Endothelial cell (in vitro differentiated cells): ENCODE data around the gene GMPR. TPM values are rescaled to one million over a fixed set of nuclear protein-coding genes. Genes with fewer than 3 reads are reported as not detected.

Experiments used
- DNase-seq: peaks from one replicate; pipeline ENCODE4 v3.0.0; 2021; ENCODE audit warnings: low spot score
- H3K27ac Mint-ChIP-seq: one replicate; pipeline ENCODE4 v1.8.0; 2021; ENCODE audit warnings: mixed read lengths, inconsistent platforms; ENCODE audit not compliant: unreplicated experiment
- H3K27me3 Mint-ChIP-seq: one replicate; pipeline ENCODE4 v1.8.0; 2021; ENCODE audit warnings: mild to moderate bottlenecking, moderate library complexity, mixed read lengths, inconsistent platforms; ENCODE audit not compliant: unreplicated experiment
- H3K36me3 Mint-ChIP-seq: one replicate; pipeline ENCODE4 v1.8.0; 2021; ENCODE audit warnings: mild to moderate bottlenecking, low read depth, mixed read lengths, inconsistent platforms; ENCODE audit not compliant: unreplicated experiment
- H3K4me1 Mint-ChIP-seq: one replicate; pipeline ENCODE4 v1.8.0; 2021; ENCODE audit warnings: mild to moderate bottlenecking, mixed read lengths, inconsistent platforms; ENCODE audit not compliant: unreplicated experiment
- H3K4me3 Mint-ChIP-seq: one replicate; pipeline ENCODE4 v1.8.0; 2021; ENCODE audit warnings: mild to moderate bottlenecking, mixed read lengths, inconsistent platforms; ENCODE audit not compliant: unreplicated experiment
- H3K9me3 Mint-ChIP-seq: one replicate; pipeline ENCODE4 v1.8.0; 2021; ENCODE audit warnings: mixed read lengths, inconsistent platforms; ENCODE audit not compliant: unreplicated experiment
- total RNA-seq: library from RNA; stranded (reverse); fragmentation: NEBNext Ultra II Directional; extraction: Animal tissue kit (Norgen Biotek cat#: 25700); gene quantifications from one replicate; pipeline ENCODE4 v1.2.1, GENCODE V29; 2021; ENCODE audit not compliant: unreplicated experiment
- TF ChIP-seq, protein P1 (sequence below): fragments of 200-600 bp; sonication (generic); IDR thresholded peaks from one replicate; pipeline ENCODE4 v1.5.0; 2021; ENCODE audit warnings: antibody characterized with exemption; ENCODE audit not compliant: unreplicated experiment

GMPR gene
- total RNA-seq, 1 donor from 2014 or later: 1.8 TPM

- Mint-ChIP-seq H3K9me3 (no peaks in the 10 kb centered on the region), H3K27ac (no peak overlapping the region), H3K27me3 (no peaks in the 10 kb centered on the region), H3K4me1 (no peaks in the 10 kb centered on the region), H3K36me3 (no peaks in the 10 kb centered on the region), H3K4me3 (no peak overlapping the region)
- TF ChIP-seq, protein P1, sequence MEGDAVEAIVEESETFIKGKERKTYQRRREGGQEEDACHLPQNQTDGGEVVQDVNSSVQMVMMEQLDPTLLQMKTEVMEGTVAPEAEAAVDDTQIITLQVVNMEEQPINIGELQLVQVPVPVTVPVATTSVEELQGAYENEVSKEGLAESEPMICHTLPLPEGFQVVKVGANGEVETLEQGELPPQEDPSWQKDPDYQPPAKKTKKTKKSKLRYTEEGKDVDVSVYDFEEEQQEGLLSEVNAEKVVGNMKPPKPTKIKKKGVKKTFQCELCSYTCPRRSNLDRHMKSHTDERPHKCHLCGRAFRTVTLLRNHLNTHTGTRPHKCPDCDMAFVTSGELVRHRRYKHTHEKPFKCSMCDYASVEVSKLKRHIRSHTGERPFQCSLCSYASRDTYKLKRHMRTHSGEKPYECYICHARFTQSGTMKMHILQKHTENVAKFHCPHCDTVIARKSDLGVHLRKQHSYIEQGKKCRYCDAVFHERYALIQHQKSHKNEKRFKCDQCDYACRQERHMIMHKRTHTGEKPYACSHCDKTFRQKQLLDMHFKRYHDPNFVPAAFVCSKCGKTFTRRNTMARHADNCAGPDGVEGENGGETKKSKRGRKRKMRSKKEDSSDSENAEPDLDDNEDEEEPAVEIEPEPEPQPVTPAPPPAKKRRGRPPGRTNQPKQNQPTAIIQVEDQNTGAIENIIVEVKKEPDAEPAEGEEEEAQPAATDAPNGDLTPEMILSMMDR: no peak
- no peak for DNase-seq
These were observed 8.7 kb upstream of the GMPR start for GRCh38 chr6:16229700-16230099.

DNA sequence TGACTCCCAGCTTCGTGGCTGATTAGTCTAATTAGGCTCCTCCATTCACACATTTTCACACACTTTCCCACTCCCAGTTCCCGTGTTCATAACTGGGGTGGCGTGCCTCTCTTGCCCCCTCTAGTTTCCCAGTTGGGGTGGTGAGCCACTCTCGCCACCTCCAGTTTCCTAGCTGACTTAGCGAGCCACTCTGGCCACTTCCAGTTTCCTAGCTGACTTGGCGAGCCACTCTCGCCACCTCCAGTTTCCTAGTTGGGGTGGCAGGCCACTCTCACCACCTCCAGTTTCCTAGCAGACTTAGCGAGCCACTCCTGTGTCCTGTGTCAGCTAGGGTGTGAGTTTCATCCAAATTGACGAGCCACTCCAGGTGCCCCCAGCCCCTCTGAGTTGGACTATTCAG, 7.4 kb upstream of the GMPR start:
- DNase-seq: no peak
- Mint-ChIP-seq H3K4me3 (no peak overlapping the region), H3K36me3 (no peaks in the 10 kb centered on the region), H3K27me3 (no peaks in the 10 kb centered on the region), H3K9me3 (no peaks in the 10 kb centered on the region), H3K27ac (no peak overlapping the region), H3K4me1 (no peaks in the 10 kb centered on the region)
- TF ChIP-seq, protein P1: no peak

DNA sequence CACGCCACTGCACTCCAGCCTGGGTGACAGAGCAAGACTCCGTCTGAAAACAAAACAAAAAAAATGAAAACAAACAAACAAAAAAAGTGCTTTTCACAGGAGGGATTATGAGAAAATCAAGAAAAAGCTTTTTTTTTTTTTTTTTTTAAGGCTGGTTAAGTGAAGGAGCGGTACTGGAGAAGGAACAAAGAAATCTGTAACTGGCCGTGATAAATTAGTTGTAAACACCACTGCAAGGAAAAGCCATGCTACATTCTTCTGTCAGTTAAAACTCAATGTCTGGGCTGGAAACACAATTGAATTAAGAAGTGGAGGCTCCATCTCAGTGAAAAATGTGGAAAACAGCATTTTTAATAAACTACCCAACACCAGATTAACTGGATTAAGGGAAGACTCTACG, 6.3 kb upstream of the GMPR start:
- TF ChIP-seq, protein P1: no peak
- Mint-ChIP-seq H3K27ac (no peak overlapping the region), H3K27me3 (no peaks in the 10 kb centered on the region), H3K4me1 (no peaks in the 10 kb centered on the region), H3K36me3 (no peaks in the 10 kb centered on the region), H3K9me3 (peaks cover 3% of the 10 kb centered on the region), H3K4me3 (no peak overlapping the region)
- no peak for DNase-seq

DNA sequence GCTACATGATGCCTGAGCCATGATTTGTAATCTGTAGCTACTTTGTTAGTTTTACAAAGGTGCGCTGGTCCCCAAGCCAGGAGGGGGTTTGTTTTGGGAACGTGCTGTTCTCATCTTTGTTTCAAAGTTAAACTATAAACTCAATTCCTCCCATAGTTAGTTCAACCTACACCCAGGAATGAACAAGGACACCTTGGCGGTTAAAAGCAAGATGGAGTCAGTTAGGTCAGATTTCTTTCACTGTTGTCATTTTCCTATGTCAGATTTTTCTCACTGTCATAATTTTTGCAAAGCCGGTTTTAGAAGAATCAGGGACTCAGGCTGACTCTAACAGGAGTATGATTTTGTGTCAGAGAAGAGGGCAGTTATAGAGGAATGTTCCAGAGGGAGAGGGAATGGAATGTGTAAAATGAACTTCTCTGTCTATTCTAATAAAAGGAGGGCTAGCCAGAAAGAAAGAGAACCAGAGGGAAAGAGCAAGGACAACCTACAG, 2.3 kb upstream of the GMPR start:
- Mint-ChIP-seq H3K9me3 (peaks cover 3% of the 10 kb centered on the region), H3K4me3 (no peak overlapping the region), H3K27me3 (peaks cover 4% of the 10 kb centered on the region), H3K27ac (no peak overlapping the region), H3K4me1 (peaks cover 8% of the 10 kb centered on the region), H3K36me3 (no peaks in the 10 kb centered on the region)
- TF ChIP-seq, protein P1: no peak
- no peak for DNase-seq

DNA sequence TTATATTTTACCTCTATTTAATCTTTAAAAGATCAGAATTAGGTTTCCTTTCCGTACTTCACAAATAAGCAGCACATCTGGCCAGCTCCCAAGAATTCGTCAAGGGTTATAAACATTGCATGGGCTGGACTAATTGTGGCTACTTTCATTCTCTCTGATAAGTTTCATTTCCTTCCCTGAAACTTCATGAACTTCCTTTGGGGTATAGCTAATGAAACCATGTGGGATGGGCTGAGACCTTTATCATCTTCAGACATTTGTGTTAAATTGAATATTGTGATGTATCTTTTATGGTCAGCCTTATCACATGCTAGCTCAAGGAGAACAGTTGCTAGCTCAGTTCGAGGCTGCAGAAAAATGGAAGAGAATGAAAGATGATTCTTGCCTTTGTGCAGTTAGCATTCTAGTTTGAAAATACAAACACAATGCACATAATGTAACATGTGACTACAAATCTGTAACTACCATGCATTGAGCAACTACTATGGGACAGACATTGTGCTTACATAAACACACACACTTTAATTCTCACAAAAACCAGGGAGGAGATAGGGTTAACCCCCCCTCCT, 1.7 kb upstream of the GMPR start:
- no peak for DNase-seq
- TF ChIP-seq, protein P1: no peak
- Mint-ChIP-seq H3K9me3 (peaks cover 3% of the 10 kb centered on the region), H3K36me3 (no peaks in the 10 kb centered on the region), H3K4me1 (peaks cover 8% of the 10 kb centered on the region), H3K4me3 (no peak overlapping the region), H3K27ac (no peak overlapping the region), H3K27me3 (peaks cover 4% of the 10 kb centered on the region)
